A549 (cell line): ENCODE data around the gene CA11.

ENCODE experiments used
- CHD2 ChIP-seq: fragments of 150-350 bp; IDR thresholded peaks from 2 replicates; pipeline ENCODE4 v1.6.1; 2014; ENCODE audit warnings: low read length; ENCODE audit not compliant: partially characterized antibody
- POLR2A ChIP-seq: IDR thresholded peaks from 2 replicates; pipeline ENCODE4 v1.6.1; 2012; ENCODE audit warnings: mild to moderate bottlenecking, low read length
- RCOR1 ChIP-seq: fragments of 150-350 bp; IDR thresholded peaks from 2 replicates; pipeline ENCODE4 v1.6.1; 2014; ENCODE audit warnings: antibody characterized with exemption, low read length, low read depth
- SMC3 ChIP-seq: fragments of >200 bp; sonication (Bioruptor Twin); formaldehyde crosslinking; IDR thresholded peaks from 3 replicates; pipeline ENCODE4 v1.6.1; 2018; ENCODE audit warnings: inconsistent platforms
- TF ChIP-seq, protein P1 (sequence below): IDR thresholded peaks from 2 replicates; pipeline ENCODE4 v1.6.1; 2012
- TF ChIP-seq, protein P2 (sequence below): fragments of >200 bp; sonication (Bioruptor Twin); formaldehyde crosslinking; IDR thresholded peaks from 3 replicates; pipeline ENCODE4 v1.5.1; 2016
- TF ChIP-seq, protein P3 (sequence below): IDR thresholded peaks from 2 replicates; pipeline ENCODE4 v1.6.1; 2012; ENCODE audit warnings: low read depth, borderline replicate concordance

DNA sequence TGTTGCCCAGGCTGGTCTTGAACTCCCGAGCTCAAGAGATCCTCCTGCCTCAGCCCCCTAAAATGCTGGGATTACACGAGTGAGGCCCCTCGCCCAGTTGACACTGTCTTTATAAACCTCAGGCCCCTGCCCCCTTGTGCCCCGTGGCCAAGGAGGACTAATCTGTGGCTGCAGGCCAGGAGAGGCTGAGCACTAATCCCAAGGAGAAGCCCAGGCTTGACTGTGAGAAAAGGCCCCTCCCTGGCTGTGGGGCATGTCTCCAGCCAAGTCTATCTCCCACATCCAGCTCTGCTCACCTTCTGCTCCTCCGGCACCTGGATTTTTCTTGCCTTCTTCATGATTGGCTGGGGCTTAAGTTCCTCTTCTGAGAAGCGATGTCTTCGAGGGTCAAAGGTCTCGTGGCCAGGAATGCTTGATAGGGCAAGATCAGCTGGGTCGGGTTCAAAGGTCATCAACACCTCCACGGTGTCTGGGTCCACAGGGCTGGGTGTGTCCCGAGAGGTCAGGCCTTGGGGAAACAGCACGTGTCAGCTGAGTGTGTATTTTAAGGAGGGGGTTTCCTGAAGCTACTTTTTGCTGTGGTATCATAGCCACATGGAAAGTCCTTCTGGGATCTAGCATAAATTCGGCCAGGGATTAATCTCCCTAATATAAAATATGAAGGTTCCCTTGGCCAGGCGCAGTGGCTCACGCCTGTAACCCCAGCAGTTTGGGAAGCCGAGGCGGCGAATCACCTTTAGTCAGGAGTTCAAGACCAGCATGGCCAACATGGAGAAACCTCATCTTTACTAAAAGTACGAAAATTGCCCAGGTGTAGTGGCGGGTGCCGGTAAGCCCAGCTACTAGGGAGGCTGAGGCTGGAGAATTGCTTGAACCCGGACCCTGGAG is 12.6 kb downstream of the CA11 start:
- TF ChIP-seq POLR2A (no peak), SMC3 (no peak), RCOR1 (no peak), CHD2 (no peak)
- TF ChIP-seq, protein P1, sequence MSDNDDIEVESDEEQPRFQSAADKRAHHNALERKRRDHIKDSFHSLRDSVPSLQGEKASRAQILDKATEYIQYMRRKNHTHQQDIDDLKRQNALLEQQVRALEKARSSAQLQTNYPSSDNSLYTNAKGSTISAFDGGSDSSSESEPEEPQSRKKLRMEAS: no peak
- TF ChIP-seq, protein P2, sequence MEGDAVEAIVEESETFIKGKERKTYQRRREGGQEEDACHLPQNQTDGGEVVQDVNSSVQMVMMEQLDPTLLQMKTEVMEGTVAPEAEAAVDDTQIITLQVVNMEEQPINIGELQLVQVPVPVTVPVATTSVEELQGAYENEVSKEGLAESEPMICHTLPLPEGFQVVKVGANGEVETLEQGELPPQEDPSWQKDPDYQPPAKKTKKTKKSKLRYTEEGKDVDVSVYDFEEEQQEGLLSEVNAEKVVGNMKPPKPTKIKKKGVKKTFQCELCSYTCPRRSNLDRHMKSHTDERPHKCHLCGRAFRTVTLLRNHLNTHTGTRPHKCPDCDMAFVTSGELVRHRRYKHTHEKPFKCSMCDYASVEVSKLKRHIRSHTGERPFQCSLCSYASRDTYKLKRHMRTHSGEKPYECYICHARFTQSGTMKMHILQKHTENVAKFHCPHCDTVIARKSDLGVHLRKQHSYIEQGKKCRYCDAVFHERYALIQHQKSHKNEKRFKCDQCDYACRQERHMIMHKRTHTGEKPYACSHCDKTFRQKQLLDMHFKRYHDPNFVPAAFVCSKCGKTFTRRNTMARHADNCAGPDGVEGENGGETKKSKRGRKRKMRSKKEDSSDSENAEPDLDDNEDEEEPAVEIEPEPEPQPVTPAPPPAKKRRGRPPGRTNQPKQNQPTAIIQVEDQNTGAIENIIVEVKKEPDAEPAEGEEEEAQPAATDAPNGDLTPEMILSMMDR: no peak
- TF ChIP-seq, protein P3, sequence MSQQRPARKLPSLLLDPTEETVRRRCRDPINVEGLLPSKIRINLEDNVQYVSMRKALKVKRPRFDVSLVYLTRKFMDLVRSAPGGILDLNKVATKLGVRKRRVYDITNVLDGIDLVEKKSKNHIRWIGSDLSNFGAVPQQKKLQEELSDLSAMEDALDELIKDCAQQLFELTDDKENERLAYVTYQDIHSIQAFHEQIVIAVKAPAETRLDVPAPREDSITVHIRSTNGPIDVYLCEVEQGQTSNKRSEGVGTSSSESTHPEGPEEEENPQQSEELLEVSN: no peak
